ENCODE data around the gene MYMX. TPM values are rescaled to one million over a fixed set of nuclear protein-coding genes. Genes with fewer than 3 reads are reported as not detected.

Gene MYMX
- total RNA-seq, 1 experiment from 2014 or later = not detected

- Histone ChIP-seq H3K36me3 (ENCODE audit: insufficient read depth, low read length, poor library complexity, severe bottlenecking) (no peaks in the 10 kb centered on the region), H3K27ac (ENCODE audit: low read depth, low read length, poor library complexity, severe bottlenecking) (no peak overlapping the region), H3K4me1 (ENCODE audit: insufficient read depth, low read length, poor library complexity, severe bottlenecking) (peaks cover 25% of the 10 kb centered on the region), H3K4me3 (ENCODE audit: low read depth, low read length, poor library complexity, severe bottlenecking) (no peak overlapping the region), H3K27me3 (replicated peaks; ENCODE audit: insufficient read depth, low read depth, low read length, poor library complexity) (no peaks in the 10 kb centered on the region), H3K9me3 (ENCODE audit: low read depth, low read length, poor library complexity, severe bottlenecking) (no peaks in the 10 kb centered on the region)
- intact Hi-C loops (cut with micrococcal nuclease; ENCODE audit: unreplicated experiment) = loop anchor here (5.0 kb wide), 1 partner anchor 190 kb away; no protein-coding TSS in a partner anchor
- no peak for DNase-seq (ENCODE audit: low spot score)
- CTCF ChIA-PET = interaction anchor here (0.6 to 0.7 kb wide), 2 partner anchors 20 to 21 kb away, joined by 4 read pairs; partner anchors contain the start of gene HSP90AB1
- no TSS peak for BruUV-seq (replicated peaks)
- POLR2A ChIA-PET (ENCODE audit: low non-redundant PET) = interaction anchor here (0.7 kb wide), 1 partner anchor 12 kb away, joined by 8 read pairs; no protein-coding TSS in a partner anchor
- TF ChIP-seq CTCF (conservative IDR thresholded peaks at IDR 0.05; ENCODE audit: low read depth, low read length) (no peak), EZH2 (IDR thresholded peaks at IDR 0.05; ENCODE audit: borderline replicate concordance, low read depth, low read length, poor library complexity, severe bottlenecking) (no peak)
Measured at GRCh38 chr6:44267252-44267651, 50.5 kb downstream of the MYMX start.

Other genes with a start within 250 kb of the MYMX start
- 78.8 and 80.4 TPM in 2 replicates for gene MRPL14, start 89.5 kb upstream of the MYMX start, total RNA-seq (2021)
- 32.0 and 34.2 TPM in 2 replicates for gene TMEM63B, start 89.4 kb upstream of the MYMX start, total RNA-seq (2021)
- not detected in 2 replicates for gene CAPN11, start 58.1 kb upstream of the MYMX start, total RNA-seq (2021)
- gene SLC29A1, start 6.7 kb downstream of the MYMX start, total RNA-seq (2021) = 92.5 and 108 TPM in 2 replicates
- 1,472 and 1,581 TPM in 2 replicates for gene HSP90AB1, start 30.2 kb downstream of the MYMX start, total RNA-seq (2021)
- gene SLC35B2, start 40.6 kb downstream of the MYMX start, total RNA-seq (2021) = 45.8 and 52.0 TPM in 2 replicates
- gene NFKBIE, start 48.6 kb downstream of the MYMX start, total RNA-seq (2021) = 5.2 and 10.5 TPM in 2 replicates
- gene TMEM151B, start 53.5 kb downstream of the MYMX start, total RNA-seq (2021) = 8.7 and 9.9 TPM in 2 replicates
- 25.0 and 26.8 TPM in 2 replicates for gene AARS2, start 96.4 kb downstream of the MYMX start, total RNA-seq (2021)
- gene SPATS1, start 125.7 kb downstream of the MYMX start, total RNA-seq (2021) = not detected in 2 replicates
- 42.2 and 43.9 TPM in 2 replicates for gene CDC5L, start 170.8 kb downstream of the MYMX start, total RNA-seq (2021)

All from A673 (cell line).